ENCODE measurements around the gene PPIL4.

Gene PPIL4

GRCh38 chr6:149567945-149568585, 22.2 kb upstream of the PPIL4 start:
- no peak for DNase-seq (ENCODE audit: low read depth)
- peak overlapping the region; percentile 99 for H3K4me3 ChIP-seq (ENCODE audit: low read depth, low read length)
- no peak for TF ChIP-seq CTCF (IDR thresholded peaks at IDR 0.05; ENCODE audit: low read depth, low read length, missing control alignments)

- no peak for DNase-seq (ENCODE audit: low read depth)
- TF ChIP-seq CTCF (IDR thresholded peaks at IDR 0.05; ENCODE audit: low read depth, low read length, missing control alignments): no peak
- peak overlapping the region; percentile 99 for H3K4me3 ChIP-seq (ENCODE audit: low read depth, low read length)
Observed at GRCh38 chr6:149567194-149567586, 21.3 kb upstream of the PPIL4 start.

DNA sequence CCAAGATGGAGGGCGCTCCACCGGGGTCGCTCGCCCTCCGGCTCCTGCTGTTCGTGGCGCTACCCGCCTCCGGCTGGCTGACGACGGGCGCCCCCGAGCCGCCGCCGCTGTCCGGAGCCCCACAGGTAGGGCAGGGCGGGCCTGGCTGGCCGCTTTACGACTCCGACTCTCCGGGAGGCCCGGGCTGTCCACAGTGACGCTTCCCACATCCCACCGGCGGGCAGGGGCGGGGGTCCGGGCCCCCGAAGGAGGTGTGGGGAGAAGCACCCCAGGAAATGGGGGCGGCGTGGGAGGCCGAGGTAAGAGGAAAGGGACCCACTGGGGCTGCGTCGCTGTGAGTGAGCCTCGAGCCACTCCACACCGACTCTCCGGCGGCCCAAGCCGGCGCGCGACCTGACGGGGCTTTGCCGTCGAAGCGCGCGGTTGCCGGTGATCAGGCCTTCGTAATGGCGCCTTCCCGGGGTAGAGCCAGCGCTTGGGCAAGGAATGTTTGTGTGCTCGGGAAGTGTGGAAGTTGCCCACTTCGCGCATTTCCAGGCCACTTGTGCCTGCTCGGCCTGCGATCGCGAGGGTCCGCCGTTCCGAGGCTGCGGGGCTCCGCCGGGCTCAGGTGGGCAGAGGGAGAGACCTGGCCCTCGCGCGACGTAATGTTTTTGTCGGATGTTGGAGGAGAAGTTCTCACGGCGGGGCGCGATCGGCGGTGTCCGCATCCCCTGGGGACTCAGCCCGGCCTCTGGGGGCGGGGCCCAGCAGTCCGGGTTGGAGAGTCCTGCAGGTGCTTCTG, 20.8 kb upstream of the PPIL4 start:
- H3K4me3 ChIP-seq (ENCODE audit: low read depth, low read length): peak overlapping the region; percentile 99
- no peak for TF ChIP-seq CTCF (IDR thresholded peaks at IDR 0.05; ENCODE audit: low read depth, low read length, missing control alignments)
- no peak for DNase-seq (ENCODE audit: low read depth)

GRCh38 chr6:149565527-149566409, 19.9 kb upstream of the PPIL4 start, which contains the start of gene GINM1:
Gene GINM1, plus strand, starts transcription at chr6:149566375. Its CDS starts 40 bp downstream, at chr6:149566415.
- H3K4me3 ChIP-seq (ENCODE audit: low read depth, low read length): peak within 1 kb of the TSS; percentile 99
- DNase-seq (ENCODE audit: low read depth): peak; percentile 89
- TF ChIP-seq CTCF (IDR thresholded peaks at IDR 0.05; ENCODE audit: low read depth, low read length, missing control alignments): peak; percentile 73

DNA sequence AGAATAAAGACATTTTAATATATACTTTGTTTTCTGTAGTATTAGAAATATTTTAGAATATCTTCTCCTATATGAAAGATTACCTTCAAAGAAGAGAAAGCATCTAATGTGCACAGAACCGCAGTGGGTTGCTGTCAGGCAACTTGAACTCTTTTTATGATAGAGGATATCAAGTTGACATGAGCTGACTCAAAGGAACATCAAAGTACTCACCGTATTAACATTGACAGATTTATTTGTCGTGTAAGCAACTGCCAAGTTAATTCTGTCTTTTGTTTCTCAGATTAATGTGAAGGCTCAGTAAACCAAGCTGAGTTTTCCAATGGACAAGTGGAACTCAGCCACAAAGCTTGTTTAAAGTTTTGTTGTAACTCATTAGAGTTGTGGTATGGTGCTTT, 18.1 kb upstream of the PPIL4 start:
- no peak for DNase-seq (ENCODE audit: low read depth)
- no peak for TF ChIP-seq CTCF (IDR thresholded peaks at IDR 0.05; ENCODE audit: low read depth, low read length, missing control alignments)
- no peak overlapping the region for H3K4me3 ChIP-seq (ENCODE audit: low read depth, low read length)

- no peak for DNase-seq (ENCODE audit: low read depth)
- no peak for TF ChIP-seq CTCF (IDR thresholded peaks at IDR 0.05; ENCODE audit: low read depth, low read length, missing control alignments)
Observed at GRCh38 chr6:149563203-149563927, 17.5 kb upstream of the PPIL4 start.

More at GRCh38 chr6:149563203-149563927, 17.5 kb upstream of the PPIL4 start:
- H3K4me3 ChIP-seq (ENCODE audit: low read depth, low read length): no peak overlapping the region

All from GM12864 (cell line).